Measurements from ENCODE around the gene PPP1CB. TPM values are rescaled to one million over a fixed set of nuclear protein-coding genes. Genes with fewer than 3 reads are reported as not detected.
A peak's percentile ranks its signal among the peaks of the same experiment; 100 is the strongest.

The PPP1CB gene
- total RNA-seq, 2 donors from 2014 or later = 63.3 to 139 TPM

- DNase-seq = peak in 1 of 4 donors; percentile 14
- peaks cover 12% of the 10 kb centered on the region for H3K4me1 ChIP-seq
- H3K27ac ChIP-seq = no peak overlapping the region
- H3K36me3 ChIP-seq (replicated peaks in 1 of 2; ENCODE audit: insufficient read depth in 1 of 2, low read depth in 2 of 2) = peaks cover 0 to 3% of the 10 kb centered on the region in 2 donors
- intact Hi-C loops (cut with DNase I) = no loop called here
- H3K4me3 ChIP-seq = no peak overlapping the region
- WGBS, 2 donors = 64 to 79% methylated on average over 10 of the region's 10 CpGs
- no peak for ATAC-seq
- no peak for TF ChIP-seq CTCF (IDR thresholded peaks at IDR 0.05)
- TF ChIP-seq POLR2A (IDR thresholded peaks at IDR 0.05) = no peak
- no peaks in the 10 kb centered on the region for H3K27me3 ChIP-seq
- no peaks in the 10 kb centered on the region for H3K9me3 ChIP-seq
Measured at GRCh38 chr2:28809927-28810326, 58.3 kb downstream of the PPP1CB start.

GRCh38 chr2:28810384-28811285 lies 59.0 kb downstream of the PPP1CB start, which contains the start of gene SPDYA:
Gene SPDYA, plus strand, starts transcription at chr2:28810834. Its CDS starts 5,181 bp downstream, at chr2:28816015.
- Histone ChIP-seq H3K27me3 (no peaks in the 10 kb centered on the region), H3K27ac (no peak within 1 kb of the TSS), H3K36me3 (replicated peaks in 1 of 2; ENCODE audit: insufficient read depth in 1 of 2, low read depth in 2 of 2) (peaks cover 0 to under 1% of the 10 kb centered on the region in 2 donors), H3K9me3 (no peaks in the 10 kb centered on the region), H3K4me3 (peak within 1 kb of the TSS in 1 of 2 donors; percentile 14), H3K4me1 (peaks cover 12% of the 10 kb centered on the region)
- peak; percentile 84 for ATAC-seq
- WGBS, 2 donors = 7 to 13% methylated on average over 43 to 71 of the region's 97 CpGs
- DNase-seq = peak; percentile 60 to 74 (median 68)
- intact Hi-C loops (cut with DNase I) = no loop called here
- TF ChIP-seq CTCF (IDR thresholded peaks at IDR 0.05) (no peak), POLR2A (IDR thresholded peaks at IDR 0.05) (peak in 1 of 3 donors; percentile 7)

DNA sequence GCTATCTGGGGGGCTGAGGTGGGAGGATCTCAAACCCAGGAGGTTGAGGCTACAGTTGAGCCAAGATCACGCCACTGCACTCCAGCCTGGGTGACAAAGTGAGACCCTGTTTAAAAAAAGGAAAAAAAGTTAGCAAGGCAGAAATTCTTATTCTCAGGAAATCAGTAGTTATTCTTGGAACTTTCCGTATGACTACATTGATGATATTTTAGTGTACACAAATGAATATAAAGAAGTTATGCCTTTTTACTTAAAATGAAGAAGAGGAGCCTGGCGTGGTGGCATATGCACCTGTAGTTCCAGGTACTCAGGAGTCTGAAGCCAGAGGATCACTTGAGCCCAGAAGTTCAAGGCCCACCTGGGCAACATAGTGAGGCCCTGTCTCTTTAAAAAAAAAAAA lies 66.4 kb downstream of the PPP1CB start:
- DNase-seq = no peak
- Histone ChIP-seq H3K27me3 (no peaks in the 10 kb centered on the region), H3K27ac (no peak overlapping the region), H3K9me3 (no peaks in the 10 kb centered on the region), H3K36me3 (replicated peaks in 1 of 2; ENCODE audit: insufficient read depth in 1 of 2, low read depth in 2 of 2) (no peaks in the 10 kb centered on the region), H3K4me1 (no peaks in the 10 kb centered on the region), H3K4me3 (no peak overlapping the region)
- TF ChIP-seq CTCF (IDR thresholded peaks at IDR 0.05) (no peak), POLR2A (IDR thresholded peaks at IDR 0.05) (no peak)
- ATAC-seq = no peak
- intact Hi-C loops (cut with DNase I) = no loop called here
- 86 to 91% methylated on average over 3 of the region's 3 CpGs for WGBS, 2 donors

- Histone ChIP-seq H3K27ac (no peak overlapping the region), H3K36me3 (replicated peaks in 1 of 2; ENCODE audit: insufficient read depth in 1 of 2, low read depth in 2 of 2) (no peaks in the 10 kb centered on the region), H3K4me3 (no peak overlapping the region), H3K9me3 (no peaks in the 10 kb centered on the region), H3K27me3 (no peaks in the 10 kb centered on the region), H3K4me1 (no peaks in the 10 kb centered on the region)
- DNase-seq (peak; percentile 57 to 66 (median 62)), ATAC-seq (peak; percentile 80)
- intact Hi-C loops (cut with DNase I) = no loop called here
- WGBS, 2 donors = 3 to 5% methylated on average over 8 of the region's 8 CpGs
- TF ChIP-seq CTCF (IDR thresholded peaks at IDR 0.05) (peak; percentile 26 to 77 (median 72)), POLR2A (IDR thresholded peaks at IDR 0.05) (no peak)
Measured at GRCh38 chr2:28821295-28821958, 69.8 kb downstream of the PPP1CB start.
